Neural cell (in vitro differentiated cells): ENCODE results near the gene PSD2.

Experiments
- EZH2 ChIP-seq: fragments of 200-600, 300-800 bp; shearing (Covaris generic), sonication (generic); IDR thresholded peaks from 2 replicates; pipeline ENCODE4 v1.6.1; 2014; ENCODE audit warnings: antibody characterized with exemption, low read length, borderline replicate concordance, mild to moderate bottlenecking; ENCODE audit not compliant: insufficient read depth, poor library complexity, severe bottlenecking
- MXI1 ChIP-seq: fragments of 450-650 bp; conservative IDR thresholded peaks from 2 replicates; pipeline ENCODE4 v1.6.1; 2014; ENCODE audit warnings: antibody characterized with exemption, mild to moderate bottlenecking; ENCODE audit not compliant: poor library complexity, severe bottlenecking
- POLR2AphosphoS5 ChIP-seq: IDR thresholded peaks from 2 replicates; pipeline ENCODE4 v1.6.1; 2012
- RAD21 ChIP-seq: fragments of 450-650 bp; conservative IDR thresholded peaks from 2 replicates; pipeline ENCODE4 v1.6.1; 2014; ENCODE audit warnings: antibody characterized with exemption, mild to moderate bottlenecking, moderate library complexity
- TAF1 ChIP-seq: IDR thresholded peaks from 2 replicates; pipeline ENCODE4 v1.6.1; 2012; ENCODE audit warnings: low read depth
- TF ChIP-seq, protein P1 (sequence below): fragments of 450-650 bp; IDR thresholded peaks from 2 replicates; pipeline ENCODE4 v1.5.1; 2014; ENCODE audit warnings: antibody characterized with exemption, mild to moderate bottlenecking, moderate library complexity; ENCODE audit not compliant: poor library complexity, severe bottlenecking
- TF ChIP-seq, protein P2 (sequence below): IDR thresholded peaks from 2 replicates; pipeline ENCODE4 v1.6.1; 2012; ENCODE audit warnings: borderline replicate concordance

DNA sequence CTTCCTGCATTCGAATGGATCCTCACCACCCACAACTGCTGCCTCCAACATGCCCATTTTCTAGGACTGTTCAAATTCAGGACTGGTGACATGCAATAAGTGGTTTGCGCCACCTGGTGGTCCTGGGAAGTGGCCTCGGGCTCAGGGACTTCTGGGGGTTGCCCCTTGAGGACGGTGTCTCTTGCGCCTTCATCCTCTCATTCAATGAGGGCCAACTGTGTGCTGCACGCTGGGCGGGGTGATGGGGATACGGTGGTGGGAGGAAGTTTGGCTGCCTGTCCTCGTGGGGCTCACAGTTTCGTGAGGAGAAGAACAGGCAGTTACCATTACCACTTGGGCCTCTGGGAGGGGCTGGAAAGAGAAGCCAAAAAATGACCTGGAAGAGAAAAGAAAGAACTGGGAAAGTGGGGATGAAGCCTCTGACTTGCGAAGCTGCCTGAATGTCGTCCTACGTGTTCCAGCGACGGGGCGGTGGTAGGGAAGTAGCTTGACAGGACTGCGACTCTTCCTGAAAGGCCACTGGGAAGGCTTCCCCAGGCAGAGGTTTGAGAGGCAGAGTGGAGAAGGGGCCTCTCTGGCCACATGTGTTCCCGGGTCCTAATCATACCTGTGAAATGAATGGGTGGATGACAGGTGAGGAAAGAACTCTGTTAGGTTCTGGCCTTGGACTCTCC lies 49.0 kb downstream of the PSD2 start:
- TF ChIP-seq, protein P1, sequence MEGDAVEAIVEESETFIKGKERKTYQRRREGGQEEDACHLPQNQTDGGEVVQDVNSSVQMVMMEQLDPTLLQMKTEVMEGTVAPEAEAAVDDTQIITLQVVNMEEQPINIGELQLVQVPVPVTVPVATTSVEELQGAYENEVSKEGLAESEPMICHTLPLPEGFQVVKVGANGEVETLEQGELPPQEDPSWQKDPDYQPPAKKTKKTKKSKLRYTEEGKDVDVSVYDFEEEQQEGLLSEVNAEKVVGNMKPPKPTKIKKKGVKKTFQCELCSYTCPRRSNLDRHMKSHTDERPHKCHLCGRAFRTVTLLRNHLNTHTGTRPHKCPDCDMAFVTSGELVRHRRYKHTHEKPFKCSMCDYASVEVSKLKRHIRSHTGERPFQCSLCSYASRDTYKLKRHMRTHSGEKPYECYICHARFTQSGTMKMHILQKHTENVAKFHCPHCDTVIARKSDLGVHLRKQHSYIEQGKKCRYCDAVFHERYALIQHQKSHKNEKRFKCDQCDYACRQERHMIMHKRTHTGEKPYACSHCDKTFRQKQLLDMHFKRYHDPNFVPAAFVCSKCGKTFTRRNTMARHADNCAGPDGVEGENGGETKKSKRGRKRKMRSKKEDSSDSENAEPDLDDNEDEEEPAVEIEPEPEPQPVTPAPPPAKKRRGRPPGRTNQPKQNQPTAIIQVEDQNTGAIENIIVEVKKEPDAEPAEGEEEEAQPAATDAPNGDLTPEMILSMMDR, result peak; percentile 57
- TF ChIP-seq, protein P2, sequence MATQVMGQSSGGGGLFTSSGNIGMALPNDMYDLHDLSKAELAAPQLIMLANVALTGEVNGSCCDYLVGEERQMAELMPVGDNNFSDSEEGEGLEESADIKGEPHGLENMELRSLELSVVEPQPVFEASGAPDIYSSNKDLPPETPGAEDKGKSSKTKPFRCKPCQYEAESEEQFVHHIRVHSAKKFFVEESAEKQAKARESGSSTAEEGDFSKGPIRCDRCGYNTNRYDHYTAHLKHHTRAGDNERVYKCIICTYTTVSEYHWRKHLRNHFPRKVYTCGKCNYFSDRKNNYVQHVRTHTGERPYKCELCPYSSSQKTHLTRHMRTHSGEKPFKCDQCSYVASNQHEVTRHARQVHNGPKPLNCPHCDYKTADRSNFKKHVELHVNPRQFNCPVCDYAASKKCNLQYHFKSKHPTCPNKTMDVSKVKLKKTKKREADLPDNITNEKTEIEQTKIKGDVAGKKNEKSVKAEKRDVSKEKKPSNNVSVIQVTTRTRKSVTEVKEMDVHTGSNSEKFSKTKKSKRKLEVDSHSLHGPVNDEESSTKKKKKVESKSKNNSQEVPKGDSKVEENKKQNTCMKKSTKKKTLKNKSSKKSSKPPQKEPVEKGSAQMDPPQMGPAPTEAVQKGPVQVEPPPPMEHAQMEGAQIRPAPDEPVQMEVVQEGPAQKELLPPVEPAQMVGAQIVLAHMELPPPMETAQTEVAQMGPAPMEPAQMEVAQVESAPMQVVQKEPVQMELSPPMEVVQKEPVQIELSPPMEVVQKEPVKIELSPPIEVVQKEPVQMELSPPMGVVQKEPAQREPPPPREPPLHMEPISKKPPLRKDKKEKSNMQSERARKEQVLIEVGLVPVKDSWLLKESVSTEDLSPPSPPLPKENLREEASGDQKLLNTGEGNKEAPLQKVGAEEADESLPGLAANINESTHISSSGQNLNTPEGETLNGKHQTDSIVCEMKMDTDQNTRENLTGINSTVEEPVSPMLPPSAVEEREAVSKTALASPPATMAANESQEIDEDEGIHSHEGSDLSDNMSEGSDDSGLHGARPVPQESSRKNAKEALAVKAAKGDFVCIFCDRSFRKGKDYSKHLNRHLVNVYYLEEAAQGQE, result no peak
- TF ChIP-seq RAD21, result peak; percentile 44
- TF ChIP-seq POLR2AphosphoS5, result no peak
- TF ChIP-seq EZH2, result no peak
- no peak for TF ChIP-seq MXI1
- no peak for TF ChIP-seq TAF1
